ENCODE measurements around the gene AFTPH. TPM values are rescaled to one million over a fixed set of nuclear protein-coding genes. Genes with fewer than 3 reads are reported as not detected.

Gene AFTPH
- polyA plus RNA-seq, 2 of the 4 experiments (the other 2 are of a cell fraction) = 24.0 to 51.4 TPM

- Histone ChIP-seq H3K4me3 (no peak overlapping the region), H3K27ac (no peak overlapping the region), H3K9me3 (no peaks in the 10 kb centered on the region), H3K4me1 (peaks cover 54% of the 10 kb centered on the region), H3K4me2 (no peak overlapping the region)
- FAIRE-seq (no peak), ATAC-seq (no peak), DNase-seq (ENCODE audit: low read depth in 1 of 2, low spot score in 1 of 2) (no peak)
- no peak for TF ChIP-seq RAD21 (conservative IDR thresholded peaks at IDR 0.05 in 1 of 2, IDR thresholded peaks at IDR 0.05 in 1 of 2)
- no peak for TF ChIP-seq RARB (CRISPR knock-in tag; IDR thresholded peaks at IDR 0.05)
- TF ChIP-seq CBX8 (IDR thresholded peaks at IDR 0.05) = no peak
- TF ChIP-seq HOXA7 (CRISPR knock-in tag; IDR thresholded peaks at IDR 0.05) = no peak
- WGBS (ENCODE audit: missing lambda C conversion rate) = 74% methylated on average over 4 of the region's 4 CpGs
- ChIA-PET POLR2A (interaction anchor here (0.6 to 1.2 kb wide), 2 partner anchors 12 to 15 kb away, joined by 3 read pairs; partner anchors contain the start of gene SERTAD2), CTCF (interaction anchor here (0.6 to 2.7 kb wide), 11 partner anchors 8 to 532 kb away, joined by 3 to 9 read pairs (median 5); no protein-coding TSS in a partner anchor)
Observed at GRCh38 chr2:64638502-64639120, 114.5 kb downstream of the AFTPH start.

GRCh38 chr2:64639691-64640090 lies 115.6 kb downstream of the AFTPH start:
- ChIA-PET CTCF (interaction anchor here (0.8 to 2.7 kb wide), 10 partner anchors 9 to 308 kb away, joined by 3 to 7 read pairs (median 4); no protein-coding TSS in a partner anchor), POLR2A (interaction anchor here (0.9 kb wide), 1 partner anchor 15 kb away, joined by 3 read pairs; no protein-coding TSS in a partner anchor)
- no peak overlapping the region for H3K4me2 ChIP-seq
- DNase-seq (ENCODE audit: low read depth in 1 of 2, low spot score in 1 of 2) (no peak), FAIRE-seq (no peak), ATAC-seq (no peak)
- no peak overlapping the region for H3K4me3 ChIP-seq
- peaks cover 60% of the 10 kb centered on the region for H3K4me1 ChIP-seq
- WGBS (ENCODE audit: missing lambda C conversion rate) = 91% methylated on average over 2 of the region's 2 CpGs
- H3K27ac ChIP-seq = peak overlapping the region in 1 of 2 experiments; percentile 51; a peak in 2 of 6 replicates
- no peaks in the 10 kb centered on the region for H3K9me3 ChIP-seq
- TF ChIP-seq HOXB5 (CRISPR knock-in tag; IDR thresholded peaks at IDR 0.05) (no peak), KDM1A (IDR thresholded peaks at IDR 0.05; ENCODE audit: low read depth) (no peak), CBX2 (IDR thresholded peaks at IDR 0.05; ENCODE audit: borderline replicate concordance, low read depth) (no peak), CTCF (IDR thresholded peaks at IDR 0.05) (no peak), ELK1 (IDR thresholded peaks at IDR 0.05; ENCODE audit: low read depth, low read length) (no peak), RNF2 (IDR thresholded peaks at IDR 0.05; ENCODE audit: borderline replicate concordance, low read depth) (no peak), PBX3 (IDR thresholded peaks at IDR 0.05) (no peak), ATOH8 (CRISPR knock-in tag; IDR thresholded peaks at IDR 0.05; ENCODE audit: low read depth) (no peak), NPAS2 (CRISPR knock-in tag; IDR thresholded peaks at IDR 0.05; ENCODE audit: borderline replicate concordance) (no peak), HES2 (IDR thresholded peaks at IDR 0.05) (no peak)

Measured in A549 (cell line).